B cell (primary cell): ENCODE measurements around the gene TRAF3. TPM values are rescaled to one million over a fixed set of nuclear protein-coding genes. Genes with fewer than 3 reads are reported as not detected.

Source experiments
- ATAC-seq: fragments of 200-7000 bp; cut with Tn5 transposase; one replicate; pipeline ENCODE4 v1.10.0; 2021; ENCODE audit warnings: low read depth, mild to moderate bottlenecking, moderate number of reproducible peaks, moderate library complexity
- CTCF ChIA-PET: fragments of 350-600 bp; sonication (Branson Sonifier 250); formaldehyde crosslinking; loops from one replicate; lab custom pipeline; 2021; ENCODE audit warnings: antibody characterized with exemption, inconsistent platforms; lab: Charles Lee
- POLR2A ChIA-PET: fragments of 350-600 bp; sonication (Branson Sonifier 250); formaldehyde crosslinking; loops from one replicate; lab custom pipeline; 2021; ENCODE audit warnings: antibody characterized with exemption; lab: Charles Lee
- DNase-seq: peaks from one replicate; pipeline ENCODE4 v3.0.0; 2013
- H2AFZ ChIP-seq: 2 replicates; pipeline ENCODE4 v1.6.1; 2012; ENCODE audit warnings: mild to moderate bottlenecking, low read depth, low read length; ENCODE audit not compliant: insufficient read depth, poor library complexity, severe bottlenecking
- H3K27ac ChIP-seq, 2 donors: 1 replicate in 1 of 2; 2 replicates in 1 of 2; pipeline ENCODE4 v1.5.1; 2012 to 2013; ENCODE audit warnings: low read length in 2 of 2, mild to moderate bottlenecking in 2 of 2, moderate library complexity in 1 of 2
- H3K27me3 ChIP-seq, 4 experiments: fragments of 200-600 bp in 1 of 4; sonication (generic) in 1 of 4; replicated peaks in 1 of 4; 1 replicate in 2 of 4; 2 replicates in 2 of 4; pipeline versions ENCODE4 v1.6.1 to v1.7.0; 2013 to 2016; ENCODE audit warnings: low read length in 3 of 4, mild to moderate bottlenecking in 2 of 4, mixed read lengths in 1 of 4, moderate library complexity in 1 of 4; ENCODE audit not compliant: insufficient read depth in 4 of 4, control insufficient read depth in 3 of 4; ENCODE audit errors: control extremely low read depth in 1 of 4
- H3K36me3 ChIP-seq, 2 experiments: replicated peaks in 1 of 2; 1 replicate in 1 of 2; 2 replicates in 1 of 2; pipeline versions ENCODE4 v1.6.1 to v1.7.1; 2013; ENCODE audit warnings: low read length in 1 of 2; ENCODE audit not compliant: insufficient read depth in 2 of 2, control insufficient read depth in 1 of 2; ENCODE audit errors: control extremely low read depth in 1 of 2, extremely low read depth in 1 of 2
- H3K4me1 ChIP-seq, 2 donors: fragments of 200-600 bp in 1 of 2; sonication (generic) in 1 of 2; 1 replicate in 1 of 2; 2 replicates in 1 of 2; pipeline versions ENCODE4 v1.5.1 to v1.6.1; 2013 to 2017; ENCODE audit warnings: low read length in 2 of 2; ENCODE audit not compliant: control insufficient read depth in 2 of 2, insufficient read depth in 2 of 2
- H3K4me2 ChIP-seq: replicated peaks from 2 replicates; pipeline ENCODE3; 2012; ENCODE audit warnings: mild to moderate bottlenecking, low read depth, low read length; ENCODE audit not compliant: poor library complexity, severe bottlenecking
- H3K4me3 ChIP-seq, 5 experiments: fragments of 200-600 bp in 1 of 5; sonication (generic) in 1 of 5; 1 replicate in 3 of 5; 2 replicates in 2 of 5; pipeline versions ENCODE4 v1.5.1 to v1.7.0; 2011 to 2016; ENCODE audit warnings: low read length in 4 of 5, mild to moderate bottlenecking in 4 of 5, low read depth in 2 of 5, control low read depth in 1 of 5, moderate library complexity in 1 of 5; ENCODE audit not compliant: insufficient read depth in 1 of 5; ENCODE audit errors: control extremely low read depth in 1 of 5, extremely low read depth in 1 of 5
- H3K79me2 ChIP-seq: fragments of 200-600 bp; sonication (generic); one replicate; pipeline ENCODE4 v1.6.0; 2016; ENCODE audit warnings: low read length; ENCODE audit not compliant: control insufficient read depth, insufficient read depth
- H3K9ac ChIP-seq: fragments of 200-600 bp; sonication (generic); 2 replicates; pipeline ENCODE4 v1.6.1; 2017; ENCODE audit warnings: mild to moderate bottlenecking, low read length, moderate library complexity
- H3K9me3 ChIP-seq, 3 donors: one replicate each; pipeline versions ENCODE4 v1.6.1 to v1.7.1; 2013; ENCODE audit warnings: low read length in 2 of 3; ENCODE audit not compliant: control insufficient read depth in 2 of 3, insufficient read depth in 1 of 3; ENCODE audit errors: control extremely low read depth in 1 of 3
- H4K20me1 ChIP-seq: 2 replicates; pipeline ENCODE4 v1.6.0; 2012; ENCODE audit warnings: mild to moderate bottlenecking, low read length; ENCODE audit not compliant: insufficient read depth, control insufficient read depth, poor library complexity, severe bottlenecking
- H3K27ac Mint-ChIP-seq: one replicate; pipeline ENCODE4 v1.8.0; 2021; ENCODE audit warnings: mixed read lengths
- H3K27me3 Mint-ChIP-seq: one replicate; pipeline ENCODE4 v1.8.0; 2021; ENCODE audit warnings: mixed read lengths
- H3K4me1 Mint-ChIP-seq: one replicate; pipeline ENCODE4 v1.8.0; 2021; ENCODE audit warnings: mixed read lengths
- H3K4me3 Mint-ChIP-seq: one replicate; pipeline ENCODE4 v1.8.0; 2021; ENCODE audit warnings: mixed read lengths
- H3K9me3 Mint-ChIP-seq: one replicate; pipeline ENCODE4 v1.8.0; 2022; ENCODE audit warnings: mixed read lengths; ENCODE audit not compliant: insufficient read depth
- EZH2 ChIP-seq: IDR thresholded peaks from 2 replicates; pipeline ENCODE4 v1.6.1; 2012; ENCODE audit warnings: borderline replicate concordance, low read depth, mild to moderate bottlenecking, moderate library complexity, low read length; ENCODE audit not compliant: insufficient read depth, poor library complexity, severe bottlenecking
- WGBS: methylation state at CpG from one replicate; pipeline ENCODE4 v1.1.5; 2013; ENCODE audit warnings: missing lambda C conversion rate; ENCODE audit not compliant: insufficient coverage; 5-methylcytosine and 5-hydroxymethylcytosine counted together
- intact Hi-C: fragments of 100-400 bp; cut with micrococcal nuclease; formaldehyde crosslinking; loops from one replicate; pipeline ENCODE4 v1.10.0; 2022
- polyA plus RNA-seq: library from polyadenylated mRNA; depleted of rRNA; stranded (reverse); fragments of >200 nt; gene quantifications from 2 replicates; pipeline ENCODE4 v1.2.3, GENCODE V29; 2012
- total RNA-seq, 2 donors: library from RNA; stranded (reverse); fragments of 120-200 nt in 1 of 2; gene quantifications; 1 replicate in 1 of 2; 2 replicates in 1 of 2; pipeline versions ENCODE4 v1.2.3 to v1.2.4, GENCODE V29; 2013 to 2022
- TF ChIP-seq, protein P1 (sequence below): fragments of 200-600 bp; IDR thresholded peaks from one replicate; pipeline ENCODE4 v1.8.0; 2022; ENCODE audit warnings: antibody characterized with exemption, mild to moderate bottlenecking

TRAF3 gene
- total and polyA plus RNA-seq, 2 donors (not counting 1 experiment from before 2014, with no cell fraction given): 42.8 to 89.8 TPM

DNA sequence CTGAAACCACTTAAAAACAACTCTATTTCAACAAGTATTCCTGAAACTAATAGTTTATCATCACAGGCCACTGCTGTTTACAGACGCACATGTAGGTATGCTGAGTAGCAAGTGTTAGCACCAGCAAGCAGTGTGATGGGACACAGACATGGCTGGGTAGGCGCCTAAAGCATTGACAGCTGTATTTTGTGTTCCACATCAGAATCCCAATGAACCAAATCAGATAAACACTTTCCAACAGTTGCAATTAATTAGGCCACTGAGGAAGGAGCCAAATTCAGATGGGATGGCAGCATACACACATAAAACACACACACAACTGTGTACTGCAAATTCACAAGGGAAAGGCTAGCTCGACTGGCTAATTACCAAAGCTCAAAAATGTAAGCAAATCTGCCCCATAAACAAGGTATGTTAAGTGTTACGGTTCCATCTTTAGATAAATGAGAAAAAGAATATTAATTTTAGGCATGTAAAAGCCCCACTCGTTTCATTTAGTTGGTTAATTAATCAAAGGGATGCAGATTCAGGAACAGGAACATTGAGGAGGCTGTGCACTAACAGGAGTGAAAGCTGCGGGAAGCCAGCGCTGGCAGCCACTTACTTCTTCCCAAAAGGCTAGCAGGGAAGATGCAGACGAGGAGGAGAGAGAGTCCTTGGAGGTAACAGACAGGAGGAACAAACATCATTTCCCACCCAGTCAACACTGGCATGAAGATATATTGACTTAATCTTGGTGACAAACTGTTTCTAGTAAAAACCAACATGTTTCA, 178.6 kb downstream of the TRAF3 start:
- Mint-ChIP-seq H3K4me3 (no peak overlapping the region), H3K27me3 (no peaks in the 10 kb centered on the region), H3K4me1 (no peaks in the 10 kb centered on the region), H3K9me3 (no peaks in the 10 kb centered on the region), H3K27ac (no peak overlapping the region)
- no peaks in the 10 kb centered on the region for H4K20me1 ChIP-seq
- no peak for DNase-seq
- ChIA-PET POLR2A (interaction anchor here (0.7 kb wide), 1 partner anchor 186 kb away, joined by 3 read pairs; no protein-coding TSS in a partner anchor), CTCF (no interaction called here)
- ATAC-seq: no peak
- H3K79me2 ChIP-seq: no peaks in the 10 kb centered on the region
- H3K27ac ChIP-seq: no peak overlapping the region
- TF ChIP-seq, protein P1, sequence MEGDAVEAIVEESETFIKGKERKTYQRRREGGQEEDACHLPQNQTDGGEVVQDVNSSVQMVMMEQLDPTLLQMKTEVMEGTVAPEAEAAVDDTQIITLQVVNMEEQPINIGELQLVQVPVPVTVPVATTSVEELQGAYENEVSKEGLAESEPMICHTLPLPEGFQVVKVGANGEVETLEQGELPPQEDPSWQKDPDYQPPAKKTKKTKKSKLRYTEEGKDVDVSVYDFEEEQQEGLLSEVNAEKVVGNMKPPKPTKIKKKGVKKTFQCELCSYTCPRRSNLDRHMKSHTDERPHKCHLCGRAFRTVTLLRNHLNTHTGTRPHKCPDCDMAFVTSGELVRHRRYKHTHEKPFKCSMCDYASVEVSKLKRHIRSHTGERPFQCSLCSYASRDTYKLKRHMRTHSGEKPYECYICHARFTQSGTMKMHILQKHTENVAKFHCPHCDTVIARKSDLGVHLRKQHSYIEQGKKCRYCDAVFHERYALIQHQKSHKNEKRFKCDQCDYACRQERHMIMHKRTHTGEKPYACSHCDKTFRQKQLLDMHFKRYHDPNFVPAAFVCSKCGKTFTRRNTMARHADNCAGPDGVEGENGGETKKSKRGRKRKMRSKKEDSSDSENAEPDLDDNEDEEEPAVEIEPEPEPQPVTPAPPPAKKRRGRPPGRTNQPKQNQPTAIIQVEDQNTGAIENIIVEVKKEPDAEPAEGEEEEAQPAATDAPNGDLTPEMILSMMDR: no peak
- no peak for TF ChIP-seq EZH2
- H2AFZ ChIP-seq: no peak overlapping the region
- peaks cover 0 to 43% of the 10 kb centered on the region in 2 experiments for H3K36me3 ChIP-seq
- H3K4me2 ChIP-seq: no peak overlapping the region
- H3K27me3 ChIP-seq: no peaks in the 10 kb centered on the region
- 100% methylated on average over 1 of the region's 8 CpGs for WGBS
- intact Hi-C loops: no loop called here
- H3K9me3 ChIP-seq: no peaks in the 10 kb centered on the region
- H3K4me1 ChIP-seq: no peaks in the 10 kb centered on the region
- no peak overlapping the region for H3K9ac ChIP-seq
- no peak overlapping the region for H3K4me3 ChIP-seq

GRCh38 chr14:102957222-102957621, 180.0 kb downstream of the TRAF3 start:
- H3K4me2 ChIP-seq: no peak overlapping the region
- no peak for ATAC-seq
- Mint-ChIP-seq H3K9me3 (no peaks in the 10 kb centered on the region), H3K4me3 (no peak overlapping the region), H3K27me3 (no peaks in the 10 kb centered on the region), H3K4me1 (no peaks in the 10 kb centered on the region), H3K27ac (no peak overlapping the region)
- H4K20me1 ChIP-seq: no peaks in the 10 kb centered on the region
- CTCF ChIA-PET: no interaction called here
- H3K9ac ChIP-seq: no peak overlapping the region
- H3K9me3 ChIP-seq: no peaks in the 10 kb centered on the region
- no peaks in the 10 kb centered on the region for H3K27me3 ChIP-seq
- H3K4me1 ChIP-seq: no peaks in the 10 kb centered on the region
- no peak overlapping the region for H3K4me3 ChIP-seq
- H3K27ac ChIP-seq: no peak overlapping the region
- no peaks in the 10 kb centered on the region for H3K79me2 ChIP-seq
- POLR2A ChIA-PET: no interaction called here
- TF ChIP-seq EZH2: no peak
- TF ChIP-seq, protein P1: no peak
- H3K36me3 ChIP-seq: peaks cover 0 to 47% of the 10 kb centered on the region in 2 experiments
- WGBS: 100% methylated on average over 9 of the region's 10 CpGs
- DNase-seq: no peak
- no peak overlapping the region for H2AFZ ChIP-seq
- intact Hi-C loops: no loop called here
